K562 (cell line): ENCODE data around the gene ZNF260. TPM values are rescaled to one million over a fixed set of nuclear protein-coding genes. Genes with fewer than 3 reads are reported as not detected.

ENCODE experiments used
- BACH1 ChIP-seq: fragments of 200-800 bp; sonication (Bioruptor generic); IDR thresholded peaks from 2 replicates; pipeline ENCODE4 v1.6.1; 2016; ENCODE audit warnings: missing genetic modification characterization, missing compliant biosample characterization
- CBFB ChIP-seq: sonication (generic); formaldehyde crosslinking; IDR thresholded peaks from 2 replicates; pipeline ENCODE4 v1.4.0; 2020; ENCODE audit warnings: mild to moderate bottlenecking, missing genetic modification reagents
- CEBPB ChIP-seq: fragments of 450-650 bp; IDR thresholded peaks from 2 replicates; pipeline ENCODE4 v1.6.1; 2016; ENCODE audit warnings: missing genetic modification characterization, missing compliant biosample characterization
- EWSR1 ChIP-seq: fragments of 450-650 bp; IDR thresholded peaks from 2 replicates; pipeline ENCODE4 v1.6.1; 2018; ENCODE audit warnings: borderline replicate concordance, mild to moderate bottlenecking, low read depth, moderate library complexity; ENCODE audit not compliant: partially characterized antibody
- GABPB1 ChIP-seq: sonication (generic); formaldehyde crosslinking; IDR thresholded peaks from 2 replicates; pipeline ENCODE4 v1.8.0; 2022; ENCODE audit warnings: mild to moderate bottlenecking, missing genetic modification reagents
- IFI16 ChIP-seq: fragments of 250-450 bp; sonication (Bioruptor Pico); IDR thresholded peaks from 2 replicates; pipeline ENCODE4 v2.1.2; 2022; ENCODE audit warnings: mild to moderate bottlenecking, inconsistent platforms
- JUNB ChIP-seq: fragments of 450-650 bp; formaldehyde crosslinking; conservative IDR thresholded peaks from 2 replicates; pipeline ENCODE4 v1.4.0; 2020; ENCODE audit warnings: mild to moderate bottlenecking
- MTF1 ChIP-seq: fragments of 250-450 bp; sonication (Bioruptor Pico); IDR thresholded peaks from 2 replicates; pipeline ENCODE4 v1.9.0; 2021; ENCODE audit warnings: moderate library complexity, mild to moderate bottlenecking, inconsistent platforms, borderline replicate concordance
- NONO ChIP-seq, 2 experiments: fragments of 200-400 bp in 1 of 2; fragments of 450-650 bp in 1 of 2; formaldehyde crosslinking in 1 of 2; IDR thresholded peaks; 2 replicates each; pipeline ENCODE4 v1.6.1; 2017; ENCODE audit warnings: low read depth in 2 of 2, mild to moderate bottlenecking in 2 of 2, moderate library complexity in 2 of 2, low read length in 1 of 2
- RBM34 ChIP-seq: fragments of 200-400 bp; formaldehyde crosslinking; IDR thresholded peaks from 2 replicates; pipeline ENCODE4 v1.6.1; 2018; ENCODE audit warnings: low read length, borderline replicate concordance; ENCODE audit not compliant: insufficient read depth
- RBM39 ChIP-seq: fragments of 200-400 bp; formaldehyde crosslinking; optimal IDR thresholded peaks from 2 replicates; pipeline ENCODE3; 2018; ENCODE audit warnings: low read depth, low read length
- RFX5 ChIP-seq: IDR thresholded peaks from 2 replicates; pipeline ENCODE4 v1.6.1; 2011; ENCODE audit warnings: low read depth, mild to moderate bottlenecking, improper control_type of control experiment, low read length
- SPI1 ChIP-seq: IDR thresholded peaks from 2 replicates; pipeline ENCODE4 v1.6.1; 2011; ENCODE audit warnings: low read depth, low read length, control low read depth, borderline replicate concordance
- SREBF2 ChIP-seq: sonication (generic); formaldehyde crosslinking; IDR thresholded peaks from 2 replicates; pipeline ENCODE4 v1.4.0; 2020; ENCODE audit warnings: mild to moderate bottlenecking, missing genetic modification reagents
- TEAD4 ChIP-seq, 2 experiments: sonication (generic) in 1 of 2; formaldehyde crosslinking in 1 of 2; IDR thresholded peaks; 2 replicates each; pipeline versions ENCODE4 v1.6.1 to v1.8.0; 2012 to 2022; ENCODE audit warnings: borderline replicate concordance in 1 of 2, inconsistent platforms in 1 of 2, low read length in 1 of 2, mild to moderate bottlenecking in 1 of 2, missing genetic modification reagents in 1 of 2
- TRIM28 ChIP-seq: fragments of 450-650 bp; IDR thresholded peaks from 2 replicates; pipeline ENCODE4 v1.6.1; 2017
- U2AF2 ChIP-seq: fragments of 200-400 bp; formaldehyde crosslinking; optimal IDR thresholded peaks from 2 replicates; pipeline ENCODE3; 2017; ENCODE audit warnings: low read depth, mild to moderate bottlenecking, low read length
- ZNF23 ChIP-seq: fragments of 250-450 bp; sonication (Bioruptor Pico); IDR thresholded peaks from 2 replicates; pipeline ENCODE4 v1.4.0; 2020; ENCODE audit warnings: mild to moderate bottlenecking
- polyA plus RNA-seq, 8 experiments: library from polyadenylated mRNA; depleted of rRNA in 4 of 8; stranded (reverse) in 5 of 8; unstranded in 3 of 8; fragments of >200 nt; fragmentation: Nextera tagmentation in 2 of 8; fragmentation: Illumina TruSeq in 1 of 8; extraction: Ambion mirVana in 2 of 8; extraction: Trizol in 1 of 8; gene quantifications; 2 replicates each; pipeline versions ENCODE4 v1.2.1 to v1.2.3, GENCODE V29; 2011 to 2014; ENCODE audit warnings: inconsistent platforms in 1 of 8, missing spikeins in 1 of 8
- total RNA-seq, 7 experiments: library from RNA; depleted of rRNA in 6 of 7; stranded (reverse); fragments of >200 nt in 6 of 7; fragmentation: Illumina TruSeq in 2 of 7; extraction: Trizol in 2 of 7; gene quantifications; 2 replicates each; pipeline versions ENCODE4 v1.2.1 to v1.2.3, GENCODE V29; 2011 to 2021; ENCODE audit warnings: low replicate concordance in 1 of 7
- TF ChIP-seq, protein P1 (sequence below): fragments of 450-650 bp; IDR thresholded peaks from 2 replicates; pipeline ENCODE4 v1.6.1; 2016; ENCODE audit warnings: borderline replicate concordance
- TF ChIP-seq, protein P2 (sequence below): sonication (generic); formaldehyde crosslinking; IDR thresholded peaks from 2 replicates; pipeline ENCODE4 v1.8.0; 2022; ENCODE audit warnings: missing genetic modification reagents, mild to moderate bottlenecking, borderline replicate concordance
- TF ChIP-seq, protein P3 (sequence below): fragments of 250-450 bp; sonication (Bioruptor Pico); IDR thresholded peaks from 2 replicates; pipeline ENCODE4 v1.9.0; 2021; ENCODE audit warnings: mild to moderate bottlenecking, inconsistent platforms

The ZNF260 gene
- total and polyA plus RNA-seq, 9 of the 15 experiments (the other 6 are each of a cell fraction or from before 2014, with no cell fraction given), result 2.6 to 16.6 (median 5.8) TPM

GRCh38 chr19:36573020-36573894 lies 45.2 kb upstream of the ZNF260 start, which contains the start of gene ZNF529 (continued):
- TF ChIP-seq TEAD4 (IDR thresholded peaks at IDR 0.05; ENCODE audit: low read length), result no peak
- TF ChIP-seq TEAD4 (CRISPR knock-in tag; IDR thresholded peaks at IDR 0.05; ENCODE audit: borderline replicate concordance), result no peak
- no peak for TF ChIP-seq U2AF2
- no peak for TF ChIP-seq RBM39
- TF ChIP-seq, protein P1, sequence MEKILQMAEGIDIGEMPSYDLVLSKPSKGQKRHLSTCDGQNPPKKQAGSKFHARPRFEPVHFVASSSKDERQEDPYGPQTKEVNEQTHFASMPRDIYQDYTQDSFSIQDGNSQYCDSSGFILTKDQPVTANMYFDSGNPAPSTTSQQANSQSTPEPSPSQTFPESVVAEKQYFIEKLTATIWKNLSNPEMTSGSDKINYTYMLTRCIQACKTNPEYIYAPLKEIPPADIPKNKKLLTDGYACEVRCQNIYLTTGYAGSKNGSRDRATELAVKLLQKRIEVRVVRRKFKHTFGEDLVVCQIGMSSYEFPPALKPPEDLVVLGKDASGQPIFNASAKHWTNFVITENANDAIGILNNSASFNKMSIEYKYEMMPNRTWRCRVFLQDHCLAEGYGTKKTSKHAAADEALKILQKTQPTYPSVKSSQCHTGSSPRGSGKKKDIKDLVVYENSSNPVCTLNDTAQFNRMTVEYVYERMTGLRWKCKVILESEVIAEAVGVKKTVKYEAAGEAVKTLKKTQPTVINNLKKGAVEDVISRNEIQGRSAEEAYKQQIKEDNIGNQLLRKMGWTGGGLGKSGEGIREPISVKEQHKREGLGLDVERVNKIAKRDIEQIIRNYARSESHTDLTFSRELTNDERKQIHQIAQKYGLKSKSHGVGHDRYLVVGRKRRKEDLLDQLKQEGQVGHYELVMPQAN, result peak; percentile 98
- TF ChIP-seq RBM34, result no peak
- TF ChIP-seq, protein P2, sequence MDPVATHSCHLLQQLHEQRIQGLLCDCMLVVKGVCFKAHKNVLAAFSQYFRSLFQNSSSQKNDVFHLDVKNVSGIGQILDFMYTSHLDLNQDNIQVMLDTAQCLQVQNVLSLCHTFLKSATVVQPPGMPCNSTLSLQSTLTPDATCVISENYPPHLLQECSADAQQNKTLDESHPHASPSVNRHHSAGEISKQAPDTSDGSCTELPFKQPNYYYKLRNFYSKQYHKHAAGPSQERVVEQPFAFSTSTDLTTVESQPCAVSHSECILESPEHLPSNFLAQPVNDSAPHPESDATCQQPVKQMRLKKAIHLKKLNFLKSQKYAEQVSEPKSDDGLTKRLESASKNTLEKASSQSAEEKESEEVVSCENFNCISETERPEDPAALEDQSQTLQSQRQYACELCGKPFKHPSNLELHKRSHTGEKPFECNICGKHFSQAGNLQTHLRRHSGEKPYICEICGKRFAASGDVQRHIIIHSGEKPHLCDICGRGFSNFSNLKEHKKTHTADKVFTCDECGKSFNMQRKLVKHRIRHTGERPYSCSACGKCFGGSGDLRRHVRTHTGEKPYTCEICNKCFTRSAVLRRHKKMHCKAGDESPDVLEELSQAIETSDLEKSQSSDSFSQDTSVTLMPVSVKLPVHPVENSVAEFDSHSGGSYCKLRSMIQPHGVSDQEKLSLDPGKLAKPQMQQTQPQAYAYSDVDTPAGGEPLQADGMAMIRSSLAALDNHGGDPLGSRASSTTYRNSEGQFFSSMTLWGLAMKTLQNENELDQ, result no peak
- TF ChIP-seq CEBPB, result no peak
- TF ChIP-seq GABPB1 (CRISPR knock-in tag), result peak; percentile 95
- TF ChIP-seq TRIM28, result no peak
- TF ChIP-seq NONO (IDR thresholded peaks at IDR 0.05; ENCODE audit: low read depth in 2 of 2, low read length in 1 of 2), result 0 out of 4 replicates have a peak, but pooled peaks of 1 of the 2 experiments have one; percentile 32
- no peak for TF ChIP-seq IFI16
- TF ChIP-seq JUNB (CRISPR knock-in tag), result no peak
- no peak for TF ChIP-seq BACH1 (tag)
- TF ChIP-seq CBFB (CRISPR knock-in tag), result peak; percentile 97
- no peak for TF ChIP-seq MTF1 (CRISPR knock-in tag)
- no peak for TF ChIP-seq SREBF2 (CRISPR knock-in tag)
- TF ChIP-seq EWSR1, result no peak
- TF ChIP-seq SPI1, result peak; percentile 32; the same call in 1 of the 2 replicates
- no peak for TF ChIP-seq RFX5
- TF ChIP-seq ZNF23 (CRISPR knock-in tag), result no peak
- TF ChIP-seq, protein P3, sequence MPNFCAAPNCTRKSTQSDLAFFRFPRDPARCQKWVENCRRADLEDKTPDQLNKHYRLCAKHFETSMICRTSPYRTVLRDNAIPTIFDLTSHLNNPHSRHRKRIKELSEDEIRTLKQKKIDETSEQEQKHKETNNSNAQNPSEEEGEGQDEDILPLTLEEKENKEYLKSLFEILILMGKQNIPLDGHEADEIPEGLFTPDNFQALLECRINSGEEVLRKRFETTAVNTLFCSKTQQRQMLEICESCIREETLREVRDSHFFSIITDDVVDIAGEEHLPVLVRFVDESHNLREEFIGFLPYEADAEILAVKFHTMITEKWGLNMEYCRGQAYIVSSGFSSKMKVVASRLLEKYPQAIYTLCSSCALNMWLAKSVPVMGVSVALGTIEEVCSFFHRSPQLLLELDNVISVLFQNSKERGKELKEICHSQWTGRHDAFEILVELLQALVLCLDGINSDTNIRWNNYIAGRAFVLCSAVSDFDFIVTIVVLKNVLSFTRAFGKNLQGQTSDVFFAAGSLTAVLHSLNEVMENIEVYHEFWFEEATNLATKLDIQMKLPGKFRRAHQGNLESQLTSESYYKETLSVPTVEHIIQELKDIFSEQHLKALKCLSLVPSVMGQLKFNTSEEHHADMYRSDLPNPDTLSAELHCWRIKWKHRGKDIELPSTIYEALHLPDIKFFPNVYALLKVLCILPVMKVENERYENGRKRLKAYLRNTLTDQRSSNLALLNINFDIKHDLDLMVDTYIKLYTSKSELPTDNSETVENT, result peak; percentile 54; the same call in 1 of the 2 replicates
